ENCODE results near the gene POLR2A. TPM values are rescaled to one million over a fixed set of nuclear protein-coding genes. Genes with fewer than 3 reads are reported as not detected.

POLR2A gene
- 65.1 and 79.0 TPM in 2 replicates for total RNA-seq

DNA sequence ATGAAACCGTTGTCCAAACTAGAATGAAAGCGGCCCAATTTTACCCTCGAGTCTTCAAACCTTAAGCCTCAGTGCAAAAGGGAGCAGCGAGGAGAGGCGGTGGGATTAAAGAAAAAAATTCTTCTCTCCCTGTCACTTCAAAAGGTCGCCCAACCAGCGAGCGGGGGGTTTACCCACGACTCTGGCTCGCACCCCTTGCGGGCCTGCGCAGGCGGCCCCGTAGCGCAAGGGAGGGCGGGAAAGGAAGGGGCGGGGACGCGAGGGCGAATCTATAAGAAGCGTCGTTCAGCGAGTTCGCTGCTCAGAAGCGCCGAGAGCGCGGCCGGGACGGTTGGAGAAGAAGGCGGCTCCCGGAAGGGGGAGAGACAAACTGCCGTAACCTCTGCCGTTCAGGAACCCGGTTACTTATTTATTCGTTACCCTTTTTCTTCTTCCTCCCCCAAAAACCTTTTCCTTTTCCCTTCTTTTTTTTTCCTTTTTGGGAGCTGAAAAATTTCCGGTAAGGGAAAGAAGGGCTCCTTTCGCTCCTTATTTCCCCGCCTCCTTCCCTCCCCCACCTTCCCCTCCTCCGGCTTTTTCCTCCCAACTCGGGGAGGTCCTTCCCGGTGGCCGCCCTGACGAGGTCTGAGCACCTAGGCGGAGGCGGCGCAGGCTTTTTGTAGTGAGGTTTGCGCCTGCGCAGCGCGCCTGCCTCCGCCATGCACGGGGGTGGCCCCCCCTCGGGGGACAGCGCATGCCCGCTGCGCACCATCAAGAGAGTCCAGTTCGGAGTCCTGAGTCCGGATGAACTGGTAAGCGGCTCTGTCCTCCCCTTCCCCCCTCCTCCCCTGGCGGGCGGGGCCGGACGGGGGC lies at the start of gene POLR2A:
TSS of gene POLR2A (plus strand) at position 300 of the 852 bp plus-strand sequence.

GRCh38 chr17:7439462-7440112 lies 44.6 kb upstream of the POLR2A start, which contains the start of gene FGF11:
Gene FGF11 (plus strand): TSS chr17:7439512. CDS start chr17:7439621, 109 bp downstream.

GRCh38 chr17:7444682-7445618 lies 39.2 kb upstream of the POLR2A start, which contains the start of gene CHRNB1:
Gene CHRNB1 (plus strand): TSS chr17:7445061. CDS start chr17:7445128, 67 bp downstream.

GRCh38 chr17:7479213-7480088 lies 4.7 kb upstream of the POLR2A start, which contains the start of gene ZBTB4:
Gene ZBTB4 (minus strand): TSS chr17:7479631. CDS start chr17:7466801, 12,830 bp downstream.

DNA sequence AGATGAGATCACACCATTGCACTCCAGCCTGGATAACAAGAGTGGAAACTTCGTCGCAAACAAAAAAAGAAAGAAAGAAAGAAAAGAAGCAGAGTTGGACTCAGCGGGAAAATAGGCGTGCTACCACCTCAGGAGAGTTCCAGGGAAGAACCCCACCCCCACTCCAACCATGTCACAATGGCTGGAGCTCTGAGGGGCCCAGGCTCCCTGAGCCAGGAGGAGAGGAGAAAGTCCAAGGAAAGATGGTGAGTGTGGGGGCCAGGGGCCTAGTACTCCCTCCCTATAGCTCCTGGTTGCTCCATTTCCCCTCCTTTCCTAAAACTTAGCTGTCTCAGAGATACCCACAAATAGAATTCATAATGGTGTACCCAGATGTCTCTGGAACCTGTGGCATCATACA lies 2.9 kb upstream of the POLR2A start, which contains the start of gene SLC35G6:
TSS of gene SLC35G6 (plus strand) at position 172 of the 400 bp plus-strand sequence. CDS start at position 243, 71 bp downstream.

GRCh38 chr17:7548585-7549400 lies 64.6 kb downstream of the POLR2A start, which contains the start of gene TNFSF12:
Gene TNFSF12 (plus strand): TSS chr17:7549058. CDS start chr17:7549154, 96 bp downstream.

Other genes with a start within 250 kb of the POLR2A start
- 78.2 and 87.1 TPM in 2 replicates for gene DVL2, start 249.8 kb upstream of the POLR2A start, total RNA-seq
- 38.3 and 47.5 TPM in 2 replicates for gene PHF23, start 244.9 kb upstream of the POLR2A start, total RNA-seq
- 168 and 193 TPM in 2 replicates for gene GABARAP, start 241.9 kb upstream of the POLR2A start, total RNA-seq
- gene CTDNEP1, start 232.6 kb upstream of the POLR2A start, total RNA-seq = 15.2 and 17.6 TPM in 2 replicates
- gene ELP5, start 232.2 kb upstream of the POLR2A start, total RNA-seq = 26.5 and 27.7 TPM in 2 replicates
- gene CLDN7, start 221.9 kb upstream of the POLR2A start, total RNA-seq = 1.3 and 1.6 TPM in 2 replicates
- 0.28 TPM in 2 replicates for gene SLC2A4, start 202.6 kb upstream of the POLR2A start, total RNA-seq
- 0.09 TPM in 1 of 2 replicates, not detected in the other for gene YBX2, start 189.7 kb upstream of the POLR2A start, total RNA-seq
- gene EIF5A, start 176.7 kb upstream of the POLR2A start, total RNA-seq = 397 and 405 TPM in 2 replicates
- 26.2 and 32.5 TPM in 2 replicates for gene GPS2, start 169.0 kb upstream of the POLR2A start, total RNA-seq
- gene NEURL4, start 155.0 kb upstream of the POLR2A start, total RNA-seq = 14.4 and 23.1 TPM in 2 replicates
- 2.1 and 3.3 TPM in 2 replicates for gene ACAP1, start 147.8 kb upstream of the POLR2A start, total RNA-seq
- 6.8 and 16.4 TPM in 2 replicates for gene KCTD11, start 132.2 kb upstream of the POLR2A start, total RNA-seq
- gene TMEM95, start 129.2 kb upstream of the POLR2A start, total RNA-seq = not detected in 2 replicates
- 0.37 and 0.57 TPM in 2 replicates for gene TNK1, start 103.3 kb upstream of the POLR2A start, total RNA-seq
- gene PLSCR3, start 89.8 kb upstream of the POLR2A start, total RNA-seq = 13.9 and 14.4 TPM in 2 replicates
- gene TMEM256, start 80.3 kb upstream of the POLR2A start, total RNA-seq = 105 and 158 TPM in 2 replicates
- gene NLGN2, start 76.5 kb upstream of the POLR2A start, total RNA-seq = 4.1 and 6.3 TPM in 2 replicates
- gene SPEM1, start 64.0 kb upstream of the POLR2A start, total RNA-seq = not detected in 2 replicates
- not detected in 2 replicates for gene SPEM2, start 58.8 kb upstream of the POLR2A start, total RNA-seq
- not detected in 2 replicates for gene SPEM3, start 55.5 kb upstream of the POLR2A start, total RNA-seq
- 0.71 and 0.74 TPM in 2 replicates for gene TMEM102, start 48.9 kb upstream of the POLR2A start, total RNA-seq
- gene FGF11, start 44.9 kb upstream of the POLR2A start, total RNA-seq = 0.71 and 3.4 TPM in 2 replicates
- 5.9 and 7.3 TPM in 2 replicates for gene CHRNB1, start 39.3 kb upstream of the POLR2A start, total RNA-seq
- 14.8 and 19.0 TPM in 2 replicates for gene ZBTB4, start 4.7 kb upstream of the POLR2A start, total RNA-seq
- not detected in 2 replicates for gene SLC35G6, start 2.9 kb upstream of the POLR2A start, total RNA-seq
- gene TNFSF12, start 64.7 kb downstream of the POLR2A start, total RNA-seq = 2.1 and 4.4 TPM in 2 replicates
- gene TNFSF13, start 74.4 kb downstream of the POLR2A start, total RNA-seq = 0.71 and 0.74 TPM in 2 replicates
- gene SENP3, start 77.6 kb downstream of the POLR2A start, total RNA-seq = 61.0 and 67.3 TPM in 2 replicates
- gene CD68, start 95.3 kb downstream of the POLR2A start, total RNA-seq = 11.2 and 16.3 TPM in 2 replicates
- 54.0 and 54.8 TPM in 2 replicates for gene MPDU1, start 99.5 kb downstream of the POLR2A start, total RNA-seq
- gene SOX15, start 105.7 kb downstream of the POLR2A start, total RNA-seq = 0.14 and 0.18 TPM in 2 replicates
- 41.4 and 45.7 TPM in 2 replicates for gene FXR2, start 130.5 kb downstream of the POLR2A start, total RNA-seq
- 52.7 and 54.0 TPM in 2 replicates for gene SAT2, start 143.5 kb downstream of the POLR2A start, total RNA-seq
- 0.57 and 148 TPM in 2 replicates for gene SHBG, start 145.8 kb downstream of the POLR2A start, total RNA-seq
- not detected in 2 replicates for gene ATP1B2, start 166.6 kb downstream of the POLR2A start, total RNA-seq
- 16.9 and 18.7 TPM in 2 replicates for gene TP53, start 203.1 kb downstream of the POLR2A start, total RNA-seq
- gene WRAP53, start 204.1 kb downstream of the POLR2A start, total RNA-seq = 3.1 and 3.4 TPM in 2 replicates
- 0.09 and 0.28 TPM in 2 replicates for gene EFNB3, start 220.8 kb downstream of the POLR2A start, total RNA-seq
- gene DNAH2, start 233.4 kb downstream of the POLR2A start, total RNA-seq = 0.57 and 1.8 TPM in 2 replicates